OCI-LY7 (cell line): ENCODE results near the gene GNG14.

Experiments
- CTCF ChIP-seq: fragments of 200-600 bp; sonication (generic); conservative IDR thresholded peaks from 2 replicates; pipeline ENCODE4 v1.5.1; 2014; ENCODE audit warnings: mild to moderate bottlenecking, antibody characterized with exemption, low read length, moderate library complexity, mixed read lengths
- EZH2phosphoT487 ChIP-seq: fragments of 200-600 bp; sonication (generic); IDR thresholded peaks from 2 replicates; pipeline ENCODE4 v1.6.1; 2018; ENCODE audit warnings: low read depth, borderline replicate concordance, mild to moderate bottlenecking, mixed run types, antibody characterized with exemption, low read length, moderate library complexity, mixed read lengths

GRCh38 chr19:12695096-12695495 is 7.3 kb downstream of the GNG14 start:
- no peak for TF ChIP-seq CTCF
- no peak for TF ChIP-seq EZH2phosphoT487
